ELR (cell line): ENCODE data around the gene BRSK2.

ENCODE experiments used
- DNase-seq: peaks from one replicate; pipeline ENCODE4 v3.0.0-alpha.2; 2015; ENCODE audit warnings: low read depth

BRSK2 gene

DNA sequence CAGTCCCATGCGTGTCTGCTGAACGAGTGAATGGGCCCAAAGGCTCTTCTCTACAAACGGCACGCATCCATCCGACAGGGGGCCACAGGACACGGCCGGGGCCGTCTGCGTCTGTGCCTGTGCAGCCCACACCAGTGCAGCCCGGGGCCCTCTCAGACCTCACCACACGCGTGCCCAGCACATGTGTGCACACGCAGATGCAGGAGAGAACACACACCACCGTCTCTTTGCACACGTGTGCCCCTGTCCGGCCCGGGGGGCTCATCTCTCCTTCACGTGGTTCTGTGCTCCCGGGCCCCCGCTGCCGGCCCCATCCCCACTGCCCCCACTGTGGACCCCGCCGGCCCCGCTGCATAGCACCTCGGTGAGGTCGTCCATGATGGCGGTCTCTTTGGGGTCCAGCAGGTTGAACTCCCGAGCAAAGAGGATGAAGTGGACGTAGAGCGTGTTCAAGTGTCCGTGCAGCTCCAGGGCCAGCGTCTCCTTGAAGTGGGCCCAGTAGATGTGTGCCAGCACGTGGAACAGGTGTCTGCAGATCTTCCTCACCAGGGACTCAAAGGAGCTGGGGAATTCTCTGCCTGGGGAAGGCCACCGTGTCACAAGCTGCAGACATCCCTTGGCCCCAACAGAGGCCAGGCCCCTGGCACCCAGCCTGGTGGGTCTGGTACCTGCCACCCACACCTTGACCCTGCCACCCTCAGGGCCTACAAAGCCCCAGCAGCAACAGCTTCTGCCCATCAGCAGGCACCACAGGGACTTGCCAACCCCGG is 80.4 kb downstream of the BRSK2 start:
- DNase-seq, result no peak

DNA sequence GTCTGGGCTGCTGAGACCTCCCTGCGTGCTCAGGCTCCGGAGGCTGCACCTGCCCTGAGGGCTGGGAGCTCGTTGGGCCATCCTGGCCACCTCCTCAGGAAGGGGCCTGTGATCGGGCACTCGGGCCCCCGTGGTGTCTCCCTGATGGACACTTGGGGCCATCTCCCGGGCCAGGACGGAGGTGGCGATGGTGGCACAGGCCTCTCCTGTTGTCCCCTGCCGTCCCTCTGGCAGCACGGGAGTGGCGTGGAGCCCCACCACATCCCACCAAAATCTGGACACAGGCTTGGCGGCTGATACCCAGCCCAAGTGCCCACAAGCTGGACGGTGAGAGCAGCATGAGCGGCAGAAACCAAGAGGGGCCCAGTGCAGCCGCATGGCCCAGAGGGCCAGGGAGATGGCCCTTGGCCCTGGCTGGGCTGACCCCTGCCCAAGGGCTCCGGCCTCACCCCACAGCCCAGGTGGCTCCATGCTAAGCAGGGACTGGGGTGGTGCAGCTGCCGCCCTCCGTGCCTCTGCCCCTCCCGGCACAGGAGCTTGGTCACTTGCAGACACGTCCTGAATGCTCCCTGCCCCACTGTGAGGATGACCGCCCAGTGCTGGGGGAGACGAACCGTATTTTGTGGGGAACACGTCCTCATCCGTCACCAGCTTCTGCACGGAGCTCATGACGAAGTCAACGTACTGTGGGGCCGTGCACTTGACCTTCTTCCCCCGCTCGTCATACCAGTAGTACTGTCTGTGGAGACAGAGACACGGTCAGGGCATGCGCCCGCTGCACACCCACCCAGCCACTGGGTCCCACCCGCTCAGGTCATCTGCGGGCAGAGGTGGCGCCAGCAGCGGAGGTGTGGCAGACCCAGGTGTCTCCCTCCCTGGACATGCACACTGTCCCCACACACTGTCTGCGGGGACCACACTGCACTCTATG is 81.2 kb downstream of the BRSK2 start:
- DNase-seq, result no peak

DNA sequence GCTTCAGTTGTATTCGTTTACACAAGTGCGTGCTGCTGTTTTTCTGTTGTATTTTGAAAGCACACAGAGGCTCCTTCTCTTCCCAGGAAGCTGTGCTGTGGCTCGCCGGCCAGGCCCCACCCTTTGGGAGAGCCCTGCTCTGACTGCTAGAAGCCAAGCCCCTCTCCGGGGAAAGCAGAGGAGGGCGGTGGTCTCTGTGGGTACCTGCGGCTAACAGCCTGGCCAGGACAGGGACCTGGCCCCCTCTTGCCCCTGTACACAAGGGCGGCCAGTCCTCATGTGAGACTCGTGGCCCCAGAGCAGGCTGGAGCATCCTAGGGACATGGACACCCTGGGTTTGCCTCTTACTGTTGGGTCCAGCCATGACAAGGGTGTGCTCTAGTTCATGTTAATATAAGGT is 82.0 kb downstream of the BRSK2 start:
- no peak for DNase-seq

DNA sequence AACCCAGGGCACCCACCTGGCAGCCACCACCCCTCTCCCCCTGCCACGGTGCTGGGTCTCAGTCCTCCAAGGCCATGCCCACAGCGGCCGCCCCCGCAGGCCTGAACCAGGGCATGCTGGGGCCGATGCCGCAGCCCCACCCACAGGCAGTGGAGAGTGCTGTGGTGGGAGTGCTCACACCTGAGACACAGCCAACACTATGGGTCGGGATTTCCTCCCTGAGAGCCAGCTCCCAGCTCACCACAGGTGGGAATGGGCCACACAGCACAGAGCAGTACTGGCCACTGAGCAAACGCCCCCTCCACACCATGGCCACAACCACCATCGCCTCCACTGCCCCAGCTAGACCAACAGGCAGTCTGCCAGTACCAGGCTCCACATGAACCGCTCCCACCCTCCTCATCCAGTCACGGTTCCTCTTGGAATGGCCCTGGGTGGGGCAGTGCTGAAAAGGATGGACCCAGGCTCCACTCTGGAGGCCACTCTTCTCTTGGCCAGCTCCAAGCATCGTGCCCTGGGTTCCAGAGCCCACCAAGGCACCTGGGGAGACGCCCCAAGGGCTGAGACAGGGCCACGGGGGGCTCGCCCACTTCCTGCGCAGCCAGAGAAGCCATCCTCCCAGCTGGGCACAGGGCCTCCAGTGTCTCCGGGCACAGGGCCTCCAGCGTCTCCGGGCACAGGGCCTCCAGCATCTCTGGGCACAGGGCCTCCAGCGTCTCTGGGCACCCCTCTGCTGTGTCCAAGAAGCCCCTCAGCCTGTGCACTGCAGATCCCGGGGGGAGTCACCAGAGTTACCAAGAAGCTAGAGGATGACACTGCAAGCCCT is 82.7 kb downstream of the BRSK2 start:
- no peak for DNase-seq

DNA sequence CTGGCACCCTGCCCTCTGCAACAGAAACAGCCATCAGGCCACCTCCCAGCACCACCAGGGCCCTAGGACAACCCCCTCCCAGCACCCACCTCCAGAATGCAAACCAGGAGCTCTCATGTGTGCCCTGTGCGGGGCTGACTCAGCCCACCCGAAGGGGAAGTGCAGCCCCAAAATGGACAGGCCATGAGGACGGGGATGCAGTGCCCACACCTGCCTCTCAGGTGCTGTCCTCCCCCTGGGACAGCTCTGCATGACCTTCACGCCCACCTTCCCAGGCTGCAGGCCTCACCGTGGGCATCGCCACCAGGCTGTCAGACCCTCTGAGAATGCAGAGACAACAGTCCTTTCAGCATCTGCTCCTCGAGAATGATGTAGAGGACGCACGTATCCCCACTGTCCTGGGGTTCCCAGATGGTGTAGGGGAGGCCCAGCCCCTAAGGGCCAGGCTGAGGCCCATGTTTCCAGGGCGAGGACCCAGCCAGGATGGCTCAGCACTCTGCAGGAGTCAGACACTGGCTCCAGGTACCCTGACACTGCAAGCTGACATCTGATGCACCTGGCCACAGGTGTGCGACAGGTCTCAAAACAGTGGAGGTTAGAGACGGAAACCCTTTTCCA is 83.4 kb downstream of the BRSK2 start:
- DNase-seq, result no peak

DNA sequence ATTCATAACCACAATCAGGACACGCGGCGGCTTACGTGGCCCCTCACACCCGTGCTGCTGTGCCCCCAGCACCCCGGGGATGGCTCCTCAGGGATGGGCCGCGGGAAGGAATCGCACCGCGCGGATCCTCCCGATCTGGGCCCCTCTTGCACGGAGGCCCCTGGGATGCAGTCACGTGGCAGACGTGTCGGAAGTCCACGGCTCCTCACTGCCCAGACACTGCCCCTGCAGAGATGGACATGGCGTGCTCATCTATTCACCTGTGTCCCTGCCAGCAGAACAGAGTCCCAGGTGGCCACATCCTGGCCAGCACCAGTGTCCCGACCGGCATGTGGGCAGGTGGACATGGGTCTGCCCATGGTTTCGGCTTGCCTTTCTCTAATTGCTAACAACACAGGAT is 84.1 kb downstream of the BRSK2 start:
- DNase-seq, result no peak

DNA sequence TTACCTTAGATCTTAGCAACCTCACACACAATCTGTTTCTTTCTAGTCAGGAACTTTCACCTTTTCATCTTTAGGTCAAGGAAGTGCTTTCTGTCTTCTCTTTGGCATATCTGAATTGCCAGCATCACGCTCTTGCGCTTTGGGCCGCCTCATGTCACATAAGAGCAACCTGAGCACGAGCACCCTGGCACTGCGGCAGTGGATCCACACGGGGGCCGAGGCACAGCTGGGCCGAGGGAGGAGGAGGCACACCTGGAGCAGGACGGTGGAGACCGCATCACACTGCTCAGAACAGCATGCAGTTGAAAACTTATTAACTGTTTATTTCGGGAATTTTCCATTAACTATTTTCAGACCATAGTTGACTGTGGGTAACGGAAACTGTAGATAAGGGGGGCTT is 86.1 kb downstream of the BRSK2 start:
- DNase-seq, result no peak

DNA sequence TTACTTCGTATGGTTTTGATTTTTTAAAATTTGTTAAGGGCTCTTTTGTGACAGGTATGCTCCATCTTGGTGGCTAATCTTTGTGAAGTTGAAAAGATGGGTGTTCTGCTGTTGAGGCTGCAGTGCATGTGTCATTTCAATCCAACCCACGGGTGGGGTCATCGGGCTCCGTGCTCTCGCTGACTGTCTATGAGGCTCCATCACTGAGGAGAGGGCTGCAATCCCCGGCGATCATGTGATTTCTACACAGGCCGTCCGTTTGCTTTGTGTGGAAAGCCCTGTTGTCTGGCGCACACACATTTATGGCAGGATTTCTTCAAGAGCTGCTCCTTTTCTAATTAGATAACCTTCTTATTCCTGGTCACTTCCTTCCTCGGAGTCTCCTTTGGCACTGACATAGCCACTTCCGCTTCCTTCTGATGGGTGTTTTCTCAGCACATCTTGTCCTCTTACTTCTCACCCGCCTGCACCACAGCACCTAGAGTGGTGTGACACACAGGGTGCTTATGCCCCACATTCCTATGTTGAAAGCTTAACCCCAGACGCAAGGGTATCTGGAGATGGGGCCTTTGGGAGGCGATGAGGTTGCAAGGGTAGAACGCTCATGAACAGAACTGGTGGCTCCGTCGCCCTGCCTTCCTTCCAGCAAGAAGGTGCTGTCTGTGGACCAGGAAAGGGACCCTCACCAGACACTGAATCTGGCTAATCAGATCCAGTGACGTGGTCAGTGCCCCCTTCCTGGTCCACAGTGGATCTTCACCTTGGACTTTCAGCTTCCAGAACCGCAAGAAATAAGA is 87.4 kb downstream of the BRSK2 start:
- no peak for DNase-seq

DNA sequence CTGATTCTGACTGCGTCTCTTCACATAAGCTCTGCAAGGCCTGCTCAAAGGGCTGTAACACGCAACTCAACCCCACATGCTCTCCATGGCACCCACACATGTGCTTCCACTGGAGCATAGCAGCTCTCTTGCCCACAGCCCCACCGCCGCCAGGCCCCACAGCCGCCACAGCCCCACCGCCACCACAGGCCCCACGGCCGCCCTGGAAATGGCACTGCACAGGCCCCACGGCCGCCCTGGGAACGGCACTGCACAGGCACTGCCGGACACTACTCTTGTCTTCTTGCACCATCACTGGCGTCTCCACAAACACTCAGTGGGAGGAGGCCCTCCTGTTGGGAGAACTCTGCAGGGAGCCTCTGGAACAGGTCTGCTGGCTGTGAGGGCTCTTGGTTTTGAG is 88.3 kb downstream of the BRSK2 start:
- DNase-seq, result no peak

DNA sequence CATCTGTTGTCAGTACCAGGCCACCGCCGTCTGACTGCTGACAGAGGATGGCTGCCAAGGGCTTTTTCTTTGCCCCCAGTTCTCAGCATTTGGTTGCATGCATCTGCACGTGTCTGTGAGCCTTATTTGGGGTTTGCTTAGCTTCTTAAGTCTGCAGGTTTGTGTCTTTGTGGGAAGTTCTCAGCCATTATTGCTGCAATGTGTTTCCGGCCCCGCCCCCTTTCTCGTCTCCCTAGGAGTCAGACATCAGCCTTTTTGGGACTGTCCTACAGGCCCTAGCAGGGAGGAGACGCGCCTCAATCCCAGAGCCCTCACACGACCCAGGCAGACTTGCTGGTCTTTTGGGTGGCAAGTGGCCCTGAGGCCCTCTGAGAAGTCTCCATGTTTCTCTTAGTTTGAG is 88.8 kb downstream of the BRSK2 start:
- no peak for DNase-seq

DNA sequence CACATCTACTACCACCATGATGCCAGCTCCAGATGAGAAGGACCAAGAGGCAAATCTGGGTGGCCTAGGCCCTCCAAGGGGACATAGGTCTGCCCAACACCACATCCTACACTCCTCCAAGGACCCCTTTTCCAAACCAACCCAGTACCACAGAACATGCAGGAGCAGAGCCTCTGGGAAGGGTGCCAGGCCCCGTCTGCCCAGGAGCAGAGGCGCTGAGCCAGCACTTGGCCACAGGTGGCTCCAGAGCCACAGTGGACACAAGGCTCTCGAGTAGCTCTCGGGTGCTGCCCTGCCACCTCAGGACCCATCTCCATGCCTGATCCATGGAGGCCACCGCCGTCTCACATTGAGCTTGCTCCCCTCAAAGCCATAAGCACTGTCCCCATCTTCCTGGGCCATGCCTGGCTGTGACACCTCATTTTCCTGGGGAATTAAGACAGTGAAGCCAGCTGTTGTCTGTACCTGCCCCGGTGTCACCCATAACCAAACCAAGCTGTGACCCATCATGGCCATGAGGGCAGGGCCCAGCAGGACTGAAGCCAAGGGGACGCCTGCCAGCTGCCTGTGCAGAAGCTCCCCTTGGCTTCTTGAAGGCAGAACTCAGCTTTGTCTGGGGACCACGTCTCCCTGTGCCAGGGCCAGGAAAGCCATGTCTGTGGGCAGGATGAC is 89.4 kb downstream of the BRSK2 start:
- no peak for DNase-seq

DNA sequence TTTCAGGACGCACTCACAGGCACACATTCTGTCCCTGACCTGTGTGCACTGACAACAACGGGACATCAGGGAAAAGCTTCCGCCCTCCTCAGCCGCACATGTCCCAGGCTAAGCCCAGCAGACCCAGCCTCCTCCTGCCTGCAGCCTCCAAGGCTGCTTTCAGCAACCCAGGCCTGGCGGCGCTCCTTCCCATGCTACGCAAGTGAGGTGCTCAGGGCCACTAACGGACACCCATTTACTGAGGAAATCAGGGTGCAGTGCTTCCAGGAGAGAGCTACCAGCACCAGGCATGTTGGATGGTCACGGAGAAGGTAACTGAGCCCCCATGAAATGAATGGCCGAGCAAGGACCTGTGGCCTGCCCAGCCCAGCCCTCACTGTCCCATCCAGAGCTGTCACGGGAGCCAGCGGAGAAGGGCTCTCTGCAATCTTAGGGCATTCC is 90.0 kb downstream of the BRSK2 start:
- no peak for DNase-seq

DNA sequence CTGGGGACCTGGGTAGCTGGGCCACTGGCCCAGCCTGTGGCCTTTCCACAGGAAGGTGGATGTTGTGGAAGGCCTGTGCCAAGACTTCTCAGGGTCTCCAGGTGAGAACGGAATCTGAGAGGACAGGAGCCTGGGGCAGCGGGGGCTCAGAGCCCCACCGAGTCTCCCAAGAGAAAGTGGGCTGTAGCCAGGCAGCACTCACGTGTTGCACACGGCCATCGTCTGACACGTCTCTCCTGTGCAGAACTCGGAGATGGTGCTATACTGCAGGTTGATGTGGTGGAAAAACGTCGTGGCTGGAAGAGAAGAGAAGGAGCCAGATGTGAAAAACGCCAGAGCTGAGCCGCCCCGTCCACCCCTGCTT is 90.4 kb downstream of the BRSK2 start:
- no peak for DNase-seq

DNA sequence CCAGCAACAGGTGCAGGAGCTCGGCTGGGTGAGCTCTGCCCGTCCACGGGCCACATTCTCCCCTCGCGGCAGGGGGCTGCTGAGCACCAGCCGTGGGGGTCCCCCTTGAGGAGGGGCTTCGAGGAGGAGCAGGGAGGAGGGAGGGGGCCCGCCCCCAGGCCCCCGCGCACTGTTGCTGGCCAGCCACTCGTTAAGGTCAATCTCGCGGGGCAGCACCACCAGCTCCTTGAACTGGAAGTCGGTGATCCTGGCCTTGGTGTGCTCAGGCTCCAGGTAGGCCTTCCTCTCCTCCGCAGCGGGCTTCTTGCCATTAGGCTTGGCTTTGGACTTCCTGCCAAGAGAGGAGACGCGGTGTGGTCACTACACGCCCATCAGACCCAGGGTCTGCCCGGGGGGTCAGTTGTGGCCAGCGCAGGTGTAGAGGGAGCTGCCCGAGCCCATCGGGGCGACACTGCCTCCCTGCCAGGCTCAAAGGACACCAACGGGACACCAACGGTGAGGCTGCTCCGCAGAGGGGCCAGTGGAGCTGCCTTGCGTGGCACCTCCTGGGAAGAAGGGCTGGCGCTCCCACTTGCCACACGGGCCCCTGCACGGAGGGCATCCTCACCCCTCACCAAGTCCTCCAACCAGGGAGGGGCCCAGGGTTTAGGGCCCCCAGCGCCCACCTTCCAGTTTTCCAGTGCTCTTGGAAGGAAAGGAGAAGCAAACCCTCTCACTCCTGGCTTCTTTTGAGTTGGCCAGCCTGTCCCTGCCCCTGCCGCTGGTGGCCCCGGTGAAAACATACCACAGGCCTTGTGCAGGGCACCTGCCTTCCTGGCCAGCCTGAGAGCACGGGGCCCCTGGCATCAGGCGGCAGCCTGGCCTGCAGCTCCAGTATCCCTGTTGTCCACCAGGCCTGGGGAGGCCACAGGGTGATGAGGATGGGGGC is 91.1 kb downstream of the BRSK2 start:
- DNase-seq, result no peak

DNA sequence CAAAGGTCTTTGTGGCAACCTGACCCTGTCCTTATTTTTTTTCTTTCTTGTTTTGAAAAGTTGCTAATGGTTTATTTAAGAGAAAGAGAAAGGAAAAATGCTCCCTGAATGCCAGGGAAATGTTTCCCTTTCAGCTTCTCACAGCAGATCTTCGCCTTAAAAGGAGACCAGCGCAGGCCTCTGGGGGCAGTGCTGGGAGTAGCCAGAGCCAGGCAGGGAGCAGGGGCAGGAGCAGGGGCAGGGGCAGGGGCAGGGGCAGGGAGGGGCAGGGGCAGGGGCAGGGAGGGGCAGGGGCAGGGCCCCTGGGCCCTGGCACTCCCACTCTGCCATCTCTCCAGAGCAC is 91.7 kb downstream of the BRSK2 start:
- DNase-seq, result no peak

DNA sequence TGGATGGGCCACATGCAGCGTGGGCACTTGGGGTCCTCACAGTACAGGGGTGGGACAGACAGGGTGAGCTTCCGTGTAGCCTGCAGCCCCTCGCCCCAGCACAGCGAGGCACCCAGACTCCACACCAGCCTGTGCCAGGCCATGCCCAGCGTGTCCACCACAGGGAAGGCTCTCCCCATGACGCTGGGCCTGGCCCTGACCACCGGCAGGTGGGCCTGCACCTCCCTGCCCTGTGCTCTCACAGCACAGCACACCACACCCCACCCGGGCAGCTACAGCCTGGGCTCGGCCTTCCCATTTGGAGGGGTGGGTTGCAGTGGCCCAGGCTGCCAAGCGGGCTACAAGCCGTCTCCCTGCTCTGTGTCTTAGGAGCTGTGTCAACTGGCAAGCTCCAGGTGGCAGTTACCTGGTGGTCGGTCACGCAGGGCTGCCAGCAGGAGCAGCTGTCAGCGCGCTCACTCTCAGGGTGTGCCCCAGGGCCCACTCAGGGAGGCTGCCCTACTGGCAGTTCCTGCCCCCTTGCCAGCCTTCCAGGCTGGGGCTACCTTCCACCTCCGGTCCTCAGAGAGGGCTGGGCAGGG is 92.2 kb downstream of the BRSK2 start:
- no peak for DNase-seq

DNA sequence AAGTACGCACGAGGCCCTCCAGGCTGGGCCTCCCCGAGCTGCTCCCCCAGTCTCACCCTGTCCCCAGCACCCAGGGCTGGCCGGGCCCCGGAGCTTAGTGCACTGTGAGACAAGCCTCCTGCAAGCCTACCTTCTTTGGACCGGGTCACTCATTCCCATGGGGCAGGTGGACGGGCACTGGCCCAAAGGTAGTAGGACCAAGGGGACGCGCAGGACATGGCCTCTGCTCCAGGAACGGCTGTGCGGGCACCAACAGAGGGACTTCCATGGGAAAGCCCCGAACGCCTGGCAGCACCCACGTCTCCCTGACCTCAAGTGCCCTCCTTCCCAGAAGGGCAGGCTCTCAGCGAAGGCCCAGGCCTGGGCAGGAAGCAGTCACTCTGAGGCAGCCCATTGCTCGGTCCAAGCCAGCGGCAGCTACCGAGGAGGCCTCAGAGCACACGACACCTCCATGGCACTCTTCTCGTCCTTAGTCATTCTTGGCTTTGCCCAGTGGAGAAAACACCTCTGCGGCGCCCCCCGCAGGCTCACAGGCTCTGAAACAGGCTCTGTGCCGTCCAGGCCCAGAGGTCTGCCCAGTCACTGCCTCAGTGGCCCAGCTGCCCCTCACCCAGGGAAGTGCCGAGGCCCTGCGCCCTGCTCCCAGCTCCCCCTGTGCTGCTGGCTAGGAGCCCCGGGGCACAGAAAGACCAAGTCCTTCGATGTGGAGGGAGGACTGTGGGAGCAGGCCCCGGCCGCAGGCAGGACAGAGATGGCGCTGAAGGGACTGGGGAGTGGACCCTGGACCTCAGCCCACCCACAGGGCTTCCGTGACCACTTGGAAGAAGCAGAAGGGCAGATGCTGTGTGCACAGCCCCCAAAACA is 93.1 kb downstream of the BRSK2 start:
- DNase-seq, result no peak

DNA sequence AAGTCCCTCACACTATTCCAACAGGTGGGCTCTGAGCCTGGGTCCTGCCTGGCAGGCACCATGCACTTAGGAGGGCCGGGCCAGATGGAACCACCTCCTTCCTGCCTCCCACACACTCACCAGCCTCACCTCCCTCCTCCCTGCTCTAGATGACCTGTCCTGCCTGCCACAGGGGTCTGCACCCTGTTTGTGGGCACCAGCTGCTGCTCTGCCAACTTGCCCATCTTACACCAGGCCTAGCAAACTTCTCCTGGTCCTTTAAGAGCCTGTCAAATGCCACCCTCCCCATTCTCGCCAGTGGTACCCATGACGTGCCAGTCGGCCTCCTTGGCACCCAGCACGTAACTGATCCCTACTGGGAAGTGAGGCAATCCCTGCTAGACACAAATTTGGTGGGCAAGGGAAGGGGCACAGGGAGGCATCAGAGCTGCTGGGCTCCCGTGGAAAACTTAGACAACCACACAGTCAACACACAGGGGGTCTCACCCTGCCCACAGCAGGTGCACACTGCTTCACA is 93.8 kb downstream of the BRSK2 start:
- no peak for DNase-seq
